HL-60 (cell line): ENCODE measurements around the gene VPS9D1.
A peak's percentile ranks its signal among the peaks of the same experiment; 100 is the strongest.

ENCODE experiments used
- DNase-seq, 2 experiments: peaks; one replicate each; pipeline ENCODE4 v3.0.0-alpha.2; 2010 to 2020; ENCODE audit warnings: low read depth in 1 of 2, low spot score in 1 of 2
- H3K27ac ChIP-seq: fragments of 250-450 bp; sonication (Bioruptor Pico); replicated peaks from 2 replicates; pipeline ENCODE4 v1.5.1; 2020; ENCODE audit warnings: mild to moderate bottlenecking, moderate library complexity
- H3K27me3 ChIP-seq: fragments of 250-450 bp; sonication (Bioruptor Pico); 2 replicates; pipeline ENCODE4 v1.5.1; 2021; ENCODE audit warnings: mild to moderate bottlenecking, moderate library complexity; ENCODE audit not compliant: insufficient read depth, poor library complexity, severe bottlenecking
- H3K4me3 ChIP-seq: replicated peaks from 2 replicates; pipeline ENCODE4 v1.5.1; 2011; ENCODE audit warnings: mild to moderate bottlenecking, control low read depth, low read length; ENCODE audit not compliant: insufficient read depth
- GABPA ChIP-seq: IDR thresholded peaks from 2 replicates; pipeline ENCODE4 v1.6.1; 2012; ENCODE audit warnings: low read depth
- POLR2AphosphoS5 ChIP-seq: IDR thresholded peaks from 2 replicates; pipeline ENCODE4 v1.6.1; 2012; ENCODE audit warnings: low read depth
- SPI1 ChIP-seq: IDR thresholded peaks from 2 replicates; pipeline ENCODE4 v1.6.1; 2012; ENCODE audit warnings: low read depth, mild to moderate bottlenecking, borderline replicate concordance
- TF ChIP-seq, protein P1 (sequence below): IDR thresholded peaks from one replicate; pipeline ENCODE4 v1.5.1; 2011; ENCODE audit warnings: low read length, control low read depth, inconsistent platforms; ENCODE audit not compliant: insufficient read depth
- TF ChIP-seq, protein P2 (sequence below): IDR thresholded peaks from 2 replicates; pipeline ENCODE4 v1.6.1; 2012; ENCODE audit warnings: low read depth; ENCODE audit not compliant: insufficient replicate concordance

The VPS9D1 gene

DNA sequence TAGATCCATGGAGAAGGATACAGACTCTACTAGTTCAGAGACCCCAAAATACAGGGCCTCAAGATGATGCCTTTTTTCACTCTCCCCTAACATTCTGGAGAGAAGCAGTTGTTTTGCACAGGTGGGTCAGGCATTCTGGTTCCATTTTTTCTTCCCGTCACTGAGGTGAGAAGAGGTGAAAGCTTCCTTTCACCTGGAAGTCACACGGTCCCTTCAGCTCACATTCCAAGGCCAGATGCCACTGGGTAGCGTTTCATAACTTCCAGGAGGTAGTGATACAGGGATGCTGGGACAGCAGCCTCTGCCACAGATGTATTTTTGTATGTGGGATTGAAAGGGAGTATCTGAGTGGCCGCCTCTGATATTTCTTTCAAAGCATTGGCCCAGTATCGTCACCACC, 32.3 kb downstream of the VPS9D1 start:
- TF ChIP-seq, protein P1, sequence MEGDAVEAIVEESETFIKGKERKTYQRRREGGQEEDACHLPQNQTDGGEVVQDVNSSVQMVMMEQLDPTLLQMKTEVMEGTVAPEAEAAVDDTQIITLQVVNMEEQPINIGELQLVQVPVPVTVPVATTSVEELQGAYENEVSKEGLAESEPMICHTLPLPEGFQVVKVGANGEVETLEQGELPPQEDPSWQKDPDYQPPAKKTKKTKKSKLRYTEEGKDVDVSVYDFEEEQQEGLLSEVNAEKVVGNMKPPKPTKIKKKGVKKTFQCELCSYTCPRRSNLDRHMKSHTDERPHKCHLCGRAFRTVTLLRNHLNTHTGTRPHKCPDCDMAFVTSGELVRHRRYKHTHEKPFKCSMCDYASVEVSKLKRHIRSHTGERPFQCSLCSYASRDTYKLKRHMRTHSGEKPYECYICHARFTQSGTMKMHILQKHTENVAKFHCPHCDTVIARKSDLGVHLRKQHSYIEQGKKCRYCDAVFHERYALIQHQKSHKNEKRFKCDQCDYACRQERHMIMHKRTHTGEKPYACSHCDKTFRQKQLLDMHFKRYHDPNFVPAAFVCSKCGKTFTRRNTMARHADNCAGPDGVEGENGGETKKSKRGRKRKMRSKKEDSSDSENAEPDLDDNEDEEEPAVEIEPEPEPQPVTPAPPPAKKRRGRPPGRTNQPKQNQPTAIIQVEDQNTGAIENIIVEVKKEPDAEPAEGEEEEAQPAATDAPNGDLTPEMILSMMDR, result no peak
- TF ChIP-seq GABPA, result no peak
- no peak for TF ChIP-seq POLR2AphosphoS5
- TF ChIP-seq SPI1, result no peak
- TF ChIP-seq, protein P2, sequence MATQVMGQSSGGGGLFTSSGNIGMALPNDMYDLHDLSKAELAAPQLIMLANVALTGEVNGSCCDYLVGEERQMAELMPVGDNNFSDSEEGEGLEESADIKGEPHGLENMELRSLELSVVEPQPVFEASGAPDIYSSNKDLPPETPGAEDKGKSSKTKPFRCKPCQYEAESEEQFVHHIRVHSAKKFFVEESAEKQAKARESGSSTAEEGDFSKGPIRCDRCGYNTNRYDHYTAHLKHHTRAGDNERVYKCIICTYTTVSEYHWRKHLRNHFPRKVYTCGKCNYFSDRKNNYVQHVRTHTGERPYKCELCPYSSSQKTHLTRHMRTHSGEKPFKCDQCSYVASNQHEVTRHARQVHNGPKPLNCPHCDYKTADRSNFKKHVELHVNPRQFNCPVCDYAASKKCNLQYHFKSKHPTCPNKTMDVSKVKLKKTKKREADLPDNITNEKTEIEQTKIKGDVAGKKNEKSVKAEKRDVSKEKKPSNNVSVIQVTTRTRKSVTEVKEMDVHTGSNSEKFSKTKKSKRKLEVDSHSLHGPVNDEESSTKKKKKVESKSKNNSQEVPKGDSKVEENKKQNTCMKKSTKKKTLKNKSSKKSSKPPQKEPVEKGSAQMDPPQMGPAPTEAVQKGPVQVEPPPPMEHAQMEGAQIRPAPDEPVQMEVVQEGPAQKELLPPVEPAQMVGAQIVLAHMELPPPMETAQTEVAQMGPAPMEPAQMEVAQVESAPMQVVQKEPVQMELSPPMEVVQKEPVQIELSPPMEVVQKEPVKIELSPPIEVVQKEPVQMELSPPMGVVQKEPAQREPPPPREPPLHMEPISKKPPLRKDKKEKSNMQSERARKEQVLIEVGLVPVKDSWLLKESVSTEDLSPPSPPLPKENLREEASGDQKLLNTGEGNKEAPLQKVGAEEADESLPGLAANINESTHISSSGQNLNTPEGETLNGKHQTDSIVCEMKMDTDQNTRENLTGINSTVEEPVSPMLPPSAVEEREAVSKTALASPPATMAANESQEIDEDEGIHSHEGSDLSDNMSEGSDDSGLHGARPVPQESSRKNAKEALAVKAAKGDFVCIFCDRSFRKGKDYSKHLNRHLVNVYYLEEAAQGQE, result no peak
- Histone ChIP-seq H3K4me3 (no peak overlapping the region), H3K27ac (no peak overlapping the region), H3K27me3 (no peaks in the 10 kb centered on the region)
- DNase-seq, result no peak

DNA sequence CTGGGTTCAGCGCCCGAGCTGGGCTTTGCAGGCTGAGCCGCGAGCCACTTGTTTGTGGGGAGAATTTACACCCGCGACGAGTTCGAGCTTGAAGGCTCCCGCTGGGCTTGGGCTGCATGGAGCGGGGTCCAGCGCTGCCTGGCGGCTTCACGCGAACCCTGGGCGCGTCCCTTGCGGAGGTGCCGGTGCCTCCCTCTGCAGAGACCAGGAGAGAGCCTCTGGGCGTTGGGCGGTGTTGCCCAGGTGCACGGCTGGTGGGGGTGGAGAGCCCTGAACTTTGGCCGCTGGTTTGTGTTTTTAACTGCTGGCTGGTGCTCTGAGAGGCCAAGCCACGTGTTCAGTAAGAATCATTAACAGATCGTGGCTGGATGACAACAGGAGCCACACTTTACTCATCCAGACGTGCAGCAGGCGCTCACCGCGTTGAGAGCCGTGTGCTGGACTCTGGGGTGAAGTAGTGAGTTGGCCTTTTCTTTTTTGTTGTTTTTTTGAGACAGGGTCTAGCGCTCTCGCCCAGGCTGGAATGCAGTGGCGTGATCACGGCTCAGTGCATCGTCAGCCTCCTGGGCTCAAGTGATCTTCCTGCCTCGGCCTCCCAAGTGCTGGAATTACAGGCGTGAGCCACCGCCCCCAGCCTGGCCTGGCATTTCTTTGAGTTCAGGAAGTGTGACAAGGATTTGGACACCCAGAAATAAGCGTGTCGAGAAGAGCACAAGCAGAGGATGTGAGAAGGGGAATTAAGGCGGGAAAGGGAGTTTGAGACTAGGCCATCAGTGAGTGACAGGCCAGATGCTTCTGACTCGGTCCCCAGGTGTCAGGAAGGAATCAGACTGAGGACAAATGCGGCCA, 33.4 kb downstream of the VPS9D1 start:
- DNase-seq, result no peak
- peak overlapping the region; percentile 80 for H3K27ac ChIP-seq
- H3K4me3 ChIP-seq, result peak overlapping the region; percentile 66
- no peaks in the 10 kb centered on the region for H3K27me3 ChIP-seq
- TF ChIP-seq, protein P1, result no peak
- TF ChIP-seq GABPA, result no peak
- TF ChIP-seq, protein P2, result no peak
- TF ChIP-seq SPI1, result no peak
- TF ChIP-seq POLR2AphosphoS5, result no peak

DNA sequence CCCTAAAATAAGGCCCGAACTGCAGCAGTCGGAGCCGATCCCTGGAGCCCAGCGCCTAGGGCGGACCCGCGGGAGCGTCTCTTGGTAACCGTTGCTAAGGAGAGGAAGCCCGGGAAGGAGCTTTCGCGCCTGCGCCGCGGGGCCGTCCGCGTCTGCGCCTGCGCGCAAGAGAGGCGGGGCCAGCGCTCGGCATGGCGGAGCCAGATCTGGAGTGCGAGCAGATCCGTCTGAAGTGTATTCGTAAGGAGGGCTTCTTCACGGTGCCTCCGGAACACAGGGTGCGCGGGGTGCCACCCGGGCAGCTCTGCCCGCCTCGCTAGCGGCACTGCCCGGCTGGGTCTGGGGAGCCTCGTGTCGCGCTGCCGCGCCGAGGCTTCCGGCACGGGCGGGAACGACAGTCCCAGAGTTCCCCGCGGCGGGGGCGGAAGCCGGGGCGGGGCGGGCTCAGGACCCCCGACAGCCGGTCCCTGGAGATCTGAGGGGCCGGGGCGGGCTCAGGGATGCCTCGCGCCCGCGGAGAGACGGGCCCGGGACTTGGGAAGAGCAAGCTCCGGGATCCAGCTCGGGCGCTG, 34.1 kb downstream of the VPS9D1 start, which contains the start of gene CDK10:
Gene CDK10 (plus strand): TSS at position 170 of the 572 bp plus-strand sequence. CDS start 22 bp downstream, at position 192.
- Histone ChIP-seq H3K4me3 (peak within 1 kb of the TSS; percentile 66), H3K27ac (peak within 1 kb of the TSS; percentile 80), H3K27me3 (no peaks in the 10 kb centered on the region)
- DNase-seq, result peak; percentile 48 to 73
- TF ChIP-seq SPI1 (no peak), POLR2AphosphoS5 (peak; percentile 42; the same call in 1 of the 2 replicates), GABPA (no peak)

DNA sequence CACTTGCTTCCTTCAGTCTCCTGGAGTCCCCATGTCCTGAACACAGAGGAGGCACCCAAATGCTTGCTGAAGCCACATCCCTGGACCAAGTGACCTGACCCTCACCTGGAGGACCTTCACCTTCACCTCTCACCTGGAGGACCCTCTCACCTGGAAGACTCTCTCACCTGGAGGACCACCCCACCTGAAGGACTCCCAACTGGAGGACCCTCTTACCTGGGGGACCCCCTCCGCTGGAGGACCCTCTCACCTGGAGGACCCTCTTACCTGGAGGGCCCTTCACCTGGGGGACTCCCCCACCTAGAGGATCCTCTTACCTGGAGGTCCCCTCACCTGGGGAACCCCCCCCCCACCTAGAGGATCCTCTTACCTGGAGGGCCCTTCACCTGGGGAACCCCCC, 34.8 kb downstream of the VPS9D1 start:
- no peaks in the 10 kb centered on the region for H3K27me3 ChIP-seq
- TF ChIP-seq SPI1, result no peak
- TF ChIP-seq, protein P2, result no peak
- TF ChIP-seq, protein P1, result no peak
- TF ChIP-seq GABPA, result no peak
- no peak for TF ChIP-seq POLR2AphosphoS5
- DNase-seq, result no peak
- H3K27ac ChIP-seq, result no peak overlapping the region
- H3K4me3 ChIP-seq, result no peak overlapping the region
